Measurements from ENCODE around the gene CBFA2T3.

GRCh38 chr16:88966986-88967829, 9.8 kb downstream of the CBFA2T3 start:
- TF ChIP-seq POLR2A (IDR thresholded peaks at IDR 0.05; ENCODE audit: low read length) (no peak), GATA1 (IDR thresholded peaks at IDR 0.05; ENCODE audit: low read depth, low read length) (no peak)

Measured in erythroblast (primary cell).